Mononuclear cell (primary cell): Measurements from ENCODE around the gene RGS12. TPM values are rescaled to one million over a fixed set of nuclear protein-coding genes. Genes with fewer than 3 reads are reported as not detected.

Source experiments
- H3K27me3 ChIP-seq: 2 replicates; pipeline ENCODE4 v1.6.0; 2011; ENCODE audit warnings: low read length, control low read depth; ENCODE audit not compliant: insufficient read depth
- H3K4me1 ChIP-seq: 2 replicates; pipeline ENCODE4 v1.5.1; 2011; ENCODE audit warnings: mild to moderate bottlenecking, low read length, control low read depth; ENCODE audit not compliant: insufficient read depth
- H3K4me3 ChIP-seq: 2 replicates; pipeline ENCODE4 v1.5.1; 2011; ENCODE audit warnings: mild to moderate bottlenecking, low read length, moderate library complexity
- H3K9me3 ChIP-seq: 2 replicates; pipeline ENCODE4 v1.5.1; 2011; ENCODE audit warnings: low read depth, mild to moderate bottlenecking, control low read depth, low read length
- total RNA-seq: library from RNA; depleted of rRNA; stranded (reverse); fragments of >200 nt; gene quantifications from one replicate; pipeline ENCODE4 v1.2.3, GENCODE V29; 2012

Gene RGS12
- total RNA-seq, 1 donor = 5.1 TPM

DNA sequence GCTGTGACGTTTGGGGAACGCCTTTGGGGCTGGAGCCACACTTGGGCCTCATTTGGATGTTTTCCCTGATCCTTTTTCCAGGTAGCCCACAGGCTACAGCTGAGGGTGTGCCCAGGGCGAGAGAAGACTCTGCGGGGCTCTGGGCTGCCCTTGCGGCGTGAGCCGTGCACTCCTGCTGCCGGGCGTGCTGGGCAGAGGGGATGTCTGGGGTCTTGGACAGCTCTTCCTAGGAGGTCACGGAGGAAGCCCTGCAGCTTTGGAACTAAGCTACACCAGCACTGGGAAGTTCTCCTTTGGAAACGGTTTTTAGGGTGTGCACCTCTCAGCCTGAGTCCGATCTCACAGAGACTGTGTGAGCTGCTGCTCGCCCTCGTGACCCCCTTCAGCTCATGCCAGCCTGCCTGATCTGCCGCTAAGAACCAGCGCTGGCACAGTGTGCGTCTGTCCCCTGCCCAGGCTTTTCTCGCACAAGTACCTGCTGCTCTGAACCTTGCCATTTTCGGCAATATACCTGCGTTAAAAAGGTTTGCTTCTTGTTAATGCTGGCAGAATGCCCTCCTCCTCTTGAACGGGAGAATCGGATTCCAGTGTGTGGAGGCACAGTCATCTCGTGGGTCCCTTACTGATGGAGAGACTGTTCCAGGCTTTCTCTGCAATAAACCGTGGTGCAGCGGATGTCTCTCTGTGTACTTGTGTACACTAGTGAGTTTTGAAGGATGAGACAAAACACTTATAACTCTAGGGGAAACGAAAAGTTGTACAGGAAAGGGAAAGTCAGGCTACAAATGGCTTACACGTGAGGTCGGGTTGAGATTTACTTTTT is 29.6 kb upstream of the RGS12 start:
- Histone ChIP-seq H3K9me3 (no peaks in the 10 kb centered on the region), H3K27me3 (no peaks in the 10 kb centered on the region), H3K4me3 (no peak overlapping the region), H3K4me1 (no peaks in the 10 kb centered on the region)

DNA sequence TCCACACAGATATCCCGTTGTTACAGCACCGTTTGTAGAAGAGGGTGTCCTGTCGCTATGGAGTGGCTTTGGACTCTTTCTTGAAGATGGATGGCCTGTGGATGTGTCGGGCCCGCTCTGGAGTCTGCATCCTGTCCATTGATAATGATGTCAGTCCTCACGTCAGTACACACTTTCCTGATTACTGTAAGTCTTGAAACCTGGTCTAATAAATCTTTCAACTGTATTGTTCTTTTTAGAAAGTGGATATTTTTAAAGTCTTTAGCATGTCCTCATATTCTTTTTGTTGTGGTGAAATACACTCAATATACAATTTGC is 29.0 kb upstream of the RGS12 start:
- Histone ChIP-seq H3K4me1 (no peaks in the 10 kb centered on the region), H3K27me3 (no peaks in the 10 kb centered on the region), H3K4me3 (no peak overlapping the region), H3K9me3 (no peaks in the 10 kb centered on the region)

DNA sequence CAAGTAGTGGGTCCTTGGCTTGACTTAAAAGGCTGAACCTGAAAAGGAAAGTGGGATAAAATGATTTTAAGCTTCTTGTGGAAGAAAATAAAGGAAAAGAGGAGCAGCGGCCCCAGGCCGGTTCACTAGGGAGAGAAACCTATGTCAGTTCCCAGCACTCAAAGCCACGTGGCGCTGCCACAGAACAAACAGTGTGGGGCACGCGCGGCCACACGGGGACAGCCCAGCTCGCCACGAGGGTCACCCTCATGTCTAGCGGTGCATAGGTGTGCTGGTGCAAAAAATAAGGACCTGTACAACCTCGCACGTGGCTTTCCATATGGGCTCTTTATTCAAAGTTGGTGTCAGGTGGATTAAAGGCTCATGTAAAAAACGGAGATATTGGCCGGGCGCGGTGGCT is 26.7 kb upstream of the RGS12 start:
- Histone ChIP-seq H3K9me3 (no peaks in the 10 kb centered on the region), H3K27me3 (no peaks in the 10 kb centered on the region), H3K4me3 (no peak overlapping the region), H3K4me1 (no peaks in the 10 kb centered on the region)

DNA sequence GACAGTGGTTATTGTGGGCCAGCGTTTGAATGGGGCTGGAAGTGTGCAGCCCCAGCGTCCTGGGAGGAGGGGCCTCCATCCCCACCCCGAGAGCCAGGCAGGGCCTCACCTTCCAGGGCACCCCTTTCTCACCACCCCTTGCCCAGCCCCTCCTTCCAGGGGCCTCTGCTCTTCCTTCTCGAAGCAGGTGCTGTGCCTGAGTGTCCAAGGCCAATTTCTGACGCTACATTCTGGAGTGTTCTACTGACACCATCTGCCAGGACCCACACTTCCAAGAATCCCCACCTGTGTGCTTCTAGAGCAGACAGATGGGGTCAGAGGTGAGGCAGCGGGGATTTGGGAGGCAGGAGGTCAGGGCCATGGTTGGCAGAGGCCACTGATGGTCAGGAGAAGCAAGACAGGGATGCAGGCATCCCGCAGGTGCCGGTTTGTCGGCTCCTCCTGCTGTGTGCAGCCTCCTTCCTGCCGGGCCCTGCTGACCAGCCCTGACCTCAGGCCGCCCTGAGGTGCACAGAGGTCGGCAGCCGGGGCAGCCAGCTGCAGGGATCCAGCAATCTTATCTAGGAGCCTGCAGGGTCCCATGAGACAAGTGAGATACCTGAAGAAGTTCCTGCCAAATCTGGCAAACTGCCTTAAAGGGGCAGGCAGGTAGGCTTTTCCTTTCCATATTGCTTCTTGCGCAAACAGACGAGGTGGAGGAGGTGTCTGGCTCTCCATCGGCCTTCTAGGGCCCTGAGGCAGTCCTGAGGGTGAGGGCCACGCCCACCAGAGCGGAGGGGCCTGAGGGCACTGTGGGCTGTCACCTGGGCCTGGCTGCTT is 25.0 kb upstream of the RGS12 start:
- Histone ChIP-seq H3K9me3 (no peaks in the 10 kb centered on the region), H3K27me3 (no peaks in the 10 kb centered on the region), H3K4me1 (no peaks in the 10 kb centered on the region), H3K4me3 (no peak overlapping the region)

DNA sequence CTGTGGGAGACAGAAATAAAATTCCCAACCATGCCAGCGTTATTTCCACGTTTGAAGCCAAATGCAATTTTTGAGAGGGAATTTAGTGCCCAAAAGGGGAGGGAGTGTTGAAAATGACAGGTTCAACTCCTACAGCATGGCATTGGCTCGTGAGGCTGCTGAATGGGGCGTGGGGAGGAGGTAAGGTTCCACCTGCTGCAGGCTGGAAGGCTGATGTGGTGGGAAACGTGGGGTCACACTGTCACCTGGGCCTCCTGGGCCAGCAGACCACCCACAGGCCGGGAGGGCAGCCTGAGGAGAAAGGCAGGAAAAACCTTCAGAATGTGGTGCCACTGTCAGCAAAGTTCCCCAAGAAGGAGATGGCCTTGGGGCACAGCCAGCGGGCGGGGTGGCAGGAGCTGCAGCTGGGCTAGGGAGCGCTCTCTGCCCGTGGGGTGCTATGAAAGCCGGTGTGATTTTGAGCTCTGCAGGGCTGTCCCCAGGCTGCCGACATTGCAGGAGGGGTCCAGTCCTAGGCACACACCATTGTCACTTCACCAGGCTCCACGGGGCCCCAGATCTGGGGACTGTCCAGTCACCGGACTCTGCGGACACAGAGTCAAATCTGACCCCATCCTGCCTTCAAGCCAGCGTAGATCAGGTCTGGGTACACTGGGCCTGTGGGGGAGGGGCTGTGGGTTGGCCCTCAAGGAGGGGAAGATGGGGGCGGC is 24.3 kb upstream of the RGS12 start:
- H3K9me3 ChIP-seq = no peaks in the 10 kb centered on the region
- H3K27me3 ChIP-seq = no peaks in the 10 kb centered on the region
- H3K4me3 ChIP-seq = no peak overlapping the region
- H3K4me1 ChIP-seq = no peaks in the 10 kb centered on the region

DNA sequence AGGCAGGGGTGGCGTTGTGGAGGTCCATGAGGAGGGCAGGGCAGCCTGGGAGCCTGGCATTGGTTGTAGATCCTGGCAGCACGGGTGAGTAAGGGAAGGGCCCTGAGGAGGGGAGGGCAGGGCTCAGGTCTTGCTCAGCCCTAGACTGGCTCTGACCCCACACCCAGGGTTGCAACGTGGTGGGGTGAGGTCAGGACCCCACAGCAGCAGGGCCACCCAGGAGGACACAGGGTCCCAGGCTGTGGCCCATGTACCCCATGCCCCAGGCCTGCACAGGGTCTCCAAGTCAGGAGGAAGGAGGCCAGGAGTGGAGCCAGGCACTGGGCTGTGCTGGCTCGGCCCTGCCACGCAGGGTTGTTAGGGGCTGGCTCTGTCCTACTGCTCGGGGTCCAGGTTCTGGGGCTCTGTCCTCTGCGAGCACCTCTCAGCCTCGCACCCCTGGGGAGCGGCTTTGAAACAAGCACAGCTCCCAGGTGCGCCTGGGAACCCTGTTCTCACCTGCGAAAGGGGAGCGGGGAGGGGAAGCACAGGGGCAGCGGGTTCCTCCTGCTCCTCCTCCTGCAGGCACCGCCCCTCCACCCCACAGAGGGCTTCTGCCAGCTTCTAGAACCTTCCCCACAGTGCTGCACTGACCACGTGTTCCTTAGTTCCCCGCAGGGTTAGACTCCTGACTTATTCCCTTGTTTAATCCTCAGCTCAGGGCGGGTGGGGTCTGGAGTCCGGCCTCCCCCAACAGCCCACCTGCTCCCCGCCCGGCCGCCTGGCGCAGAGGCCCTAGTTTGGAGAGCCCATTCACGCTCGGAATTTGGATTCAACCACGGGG is 23.5 kb upstream of the RGS12 start:
- no peaks in the 10 kb centered on the region for H3K27me3 ChIP-seq
- no peaks in the 10 kb centered on the region for H3K4me1 ChIP-seq
- no peak overlapping the region for H3K4me3 ChIP-seq
- H3K9me3 ChIP-seq = no peaks in the 10 kb centered on the region

DNA sequence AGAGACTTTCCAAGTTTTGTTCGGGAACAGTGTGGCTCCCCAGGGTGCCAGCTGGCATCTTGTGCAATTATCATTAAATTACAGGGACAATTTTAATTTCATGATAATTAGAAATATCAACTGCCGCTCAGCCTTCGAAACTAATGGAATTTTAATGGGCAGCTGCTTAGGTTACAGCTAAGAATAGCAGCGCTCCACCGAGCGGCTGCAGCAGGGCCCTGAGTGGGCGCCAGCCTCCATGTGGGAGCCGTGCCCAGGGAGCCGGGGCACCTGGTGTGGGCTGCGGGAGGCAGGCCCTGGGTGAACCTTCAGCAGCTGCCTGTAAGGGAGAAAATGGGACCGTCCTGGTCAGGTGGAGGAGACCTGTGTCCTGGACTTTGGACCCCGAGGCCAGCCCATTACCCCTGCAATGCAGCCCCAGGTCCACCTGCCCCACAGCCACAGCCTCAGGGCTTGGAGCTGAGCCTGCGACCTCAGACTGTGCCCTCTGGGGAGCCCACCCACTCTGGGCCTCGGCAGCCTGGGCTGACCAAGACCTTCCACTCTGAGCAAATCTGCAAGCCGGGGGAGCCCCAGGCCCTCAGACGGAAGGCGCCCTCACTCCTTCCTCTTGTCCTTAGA is 22.7 kb upstream of the RGS12 start:
- Histone ChIP-seq H3K9me3 (no peaks in the 10 kb centered on the region), H3K27me3 (no peaks in the 10 kb centered on the region), H3K4me1 (no peaks in the 10 kb centered on the region), H3K4me3 (no peak overlapping the region)

DNA sequence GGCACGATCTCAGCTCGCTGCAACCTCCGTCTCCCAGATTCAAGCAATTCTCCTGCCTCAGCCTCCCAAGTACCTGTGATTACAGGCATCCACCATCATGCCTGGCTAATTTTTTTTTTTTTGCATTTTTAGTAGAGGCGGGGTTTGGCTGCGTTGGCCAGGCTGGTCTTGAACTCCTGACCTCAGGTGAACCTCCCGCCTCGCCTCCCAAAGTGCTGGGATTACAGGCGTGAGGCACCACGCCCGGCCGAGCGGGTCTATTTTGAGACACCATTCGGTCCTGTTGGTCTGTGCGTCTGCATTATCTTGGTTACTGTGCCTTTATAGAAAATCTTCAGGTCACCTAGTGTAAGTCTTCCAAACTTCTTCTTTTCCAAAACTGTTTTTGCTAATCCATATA is 21.7 kb upstream of the RGS12 start:
- H3K4me1 ChIP-seq = no peaks in the 10 kb centered on the region
- H3K9me3 ChIP-seq = no peaks in the 10 kb centered on the region
- no peaks in the 10 kb centered on the region for H3K27me3 ChIP-seq
- H3K4me3 ChIP-seq = no peak overlapping the region

DNA sequence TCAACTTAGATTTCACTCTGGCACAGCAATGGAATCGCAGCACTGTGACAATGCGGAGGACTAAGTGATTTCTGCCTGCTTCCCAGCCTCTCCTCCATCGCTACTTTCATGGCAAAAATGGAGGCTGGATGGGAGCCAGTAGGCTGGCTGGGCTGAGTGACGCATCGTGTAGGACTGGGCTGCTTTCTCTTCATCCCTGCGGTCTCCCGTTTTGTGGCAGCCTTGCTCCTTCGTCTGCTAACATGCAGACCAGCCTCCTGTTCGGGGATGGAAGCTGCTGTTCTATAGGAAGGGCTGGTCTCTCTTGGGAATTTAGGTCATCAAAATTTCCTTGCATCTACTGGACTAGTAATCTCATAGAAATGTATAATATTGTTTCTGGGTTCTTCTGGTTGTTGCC is 15.8 kb upstream of the RGS12 start:
- Histone ChIP-seq H3K27me3 (no peaks in the 10 kb centered on the region), H3K4me3 (no peak overlapping the region), H3K9me3 (no peaks in the 10 kb centered on the region), H3K4me1 (no peaks in the 10 kb centered on the region)

DNA sequence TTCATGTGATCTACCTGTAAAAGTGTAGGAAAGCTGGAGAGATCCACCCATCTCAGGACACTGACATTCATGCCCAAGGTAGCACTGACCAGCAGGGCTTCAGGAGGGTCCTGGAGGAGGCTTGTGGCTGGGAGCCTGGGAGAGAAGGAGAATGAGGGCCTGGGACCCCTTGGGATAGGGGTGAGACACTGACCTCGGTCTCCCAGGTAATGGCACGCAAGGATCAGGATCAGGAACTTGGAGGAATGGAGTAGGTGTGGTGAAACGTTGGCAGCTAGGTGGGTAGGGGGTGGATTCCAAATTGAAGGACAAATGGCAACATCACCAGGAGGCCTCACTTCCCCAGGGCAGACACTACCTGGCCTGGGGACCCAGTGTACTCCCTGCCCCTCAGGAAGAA is 12.4 kb upstream of the RGS12 start:
- Histone ChIP-seq H3K4me1 (peaks cover 11% of the 10 kb centered on the region), H3K9me3 (no peaks in the 10 kb centered on the region), H3K4me3 (no peak overlapping the region), H3K27me3 (no peaks in the 10 kb centered on the region)

DNA sequence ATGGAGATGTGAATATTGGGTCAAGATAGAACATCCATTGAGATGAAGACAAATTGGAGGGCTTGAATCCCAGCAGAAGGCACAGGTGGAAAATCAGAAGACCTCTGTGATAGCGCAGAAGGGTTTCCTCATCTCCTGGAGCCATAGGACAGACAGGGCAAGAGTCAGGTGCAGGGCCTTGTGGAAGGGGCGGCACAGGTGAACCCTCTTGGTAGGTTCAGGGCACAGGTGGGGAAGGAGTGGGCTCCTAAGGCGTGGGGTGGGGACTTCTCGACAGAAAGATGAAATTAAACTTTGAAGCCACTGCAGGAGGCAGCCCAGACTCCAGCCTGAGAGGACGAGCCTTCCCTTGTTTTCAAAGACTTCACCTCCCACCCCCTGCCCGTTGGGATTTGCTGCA is 9.3 kb upstream of the RGS12 start:
- Histone ChIP-seq H3K27me3 (no peaks in the 10 kb centered on the region), H3K4me1 (peaks cover 25% of the 10 kb centered on the region), H3K9me3 (no peaks in the 10 kb centered on the region), H3K4me3 (no peak overlapping the region)

DNA sequence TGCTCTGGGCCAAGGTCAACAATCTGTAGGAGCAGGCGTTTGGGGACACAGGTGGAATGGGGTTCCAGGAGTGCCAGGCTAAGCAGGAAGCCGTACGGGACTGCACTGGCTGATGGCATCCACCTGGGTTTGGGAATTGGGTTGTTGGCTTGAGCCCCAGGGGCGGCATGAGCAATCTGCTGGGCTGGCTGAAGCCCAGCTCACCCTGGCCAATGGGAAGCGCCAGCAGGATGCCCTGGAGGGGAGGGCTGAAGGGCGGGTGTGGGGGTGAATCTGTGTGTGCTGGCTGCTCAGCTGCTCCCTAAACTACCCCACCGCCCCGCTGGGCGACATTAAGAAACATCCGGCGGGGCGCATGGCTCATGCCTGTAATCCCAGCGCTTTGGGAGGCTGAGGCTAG is 8.9 kb upstream of the RGS12 start:
- Histone ChIP-seq H3K9me3 (no peaks in the 10 kb centered on the region), H3K4me1 (peaks cover 25% of the 10 kb centered on the region), H3K27me3 (no peaks in the 10 kb centered on the region), H3K4me3 (no peak overlapping the region)

DNA sequence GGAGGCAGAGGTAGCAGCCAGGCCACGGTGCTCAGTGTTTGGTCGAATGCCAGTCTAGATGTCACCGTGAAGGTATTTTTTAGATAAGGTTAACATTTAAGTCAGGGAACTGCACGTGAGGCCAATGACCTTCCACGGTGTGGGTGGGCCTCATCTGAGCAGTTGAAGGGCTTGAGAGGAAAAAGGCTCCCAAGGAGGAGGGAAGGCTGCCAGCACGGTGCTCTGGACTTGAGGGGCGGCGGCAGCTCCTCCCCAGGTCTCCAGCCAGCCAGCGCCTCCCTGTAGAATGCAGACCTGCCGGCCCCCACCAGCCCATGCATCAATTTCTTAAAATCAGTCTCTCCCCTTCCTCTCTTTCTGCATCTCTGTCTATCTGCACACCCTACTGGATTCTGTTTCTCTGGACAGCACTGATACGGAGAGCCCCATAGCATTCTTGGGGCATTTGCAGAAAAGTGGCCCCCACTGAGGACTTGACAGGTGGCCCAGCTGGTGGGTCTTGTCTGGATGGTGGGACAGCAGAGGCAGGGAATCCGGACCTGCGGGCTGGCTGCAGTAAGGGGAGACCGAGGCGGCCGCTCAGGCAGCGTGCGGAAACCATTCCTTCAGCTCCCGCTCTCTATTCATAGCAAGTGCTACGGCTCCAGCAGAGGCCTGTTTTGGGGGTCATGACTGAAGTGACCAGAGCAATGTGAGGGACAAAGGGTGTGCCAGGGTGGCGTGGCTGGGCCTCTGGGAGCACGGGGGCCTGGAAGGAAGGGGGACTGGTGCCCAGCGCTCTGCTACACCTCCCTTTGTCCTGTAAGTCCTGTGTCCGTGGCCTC is 7.9 kb upstream of the RGS12 start:
- H3K27me3 ChIP-seq = no peaks in the 10 kb centered on the region
- no peaks in the 10 kb centered on the region for H3K9me3 ChIP-seq
- peaks cover 25% of the 10 kb centered on the region for H3K4me1 ChIP-seq
- no peak overlapping the region for H3K4me3 ChIP-seq
